ENCODE data around the gene SIPA1L3.

The SIPA1L3 gene

DNA sequence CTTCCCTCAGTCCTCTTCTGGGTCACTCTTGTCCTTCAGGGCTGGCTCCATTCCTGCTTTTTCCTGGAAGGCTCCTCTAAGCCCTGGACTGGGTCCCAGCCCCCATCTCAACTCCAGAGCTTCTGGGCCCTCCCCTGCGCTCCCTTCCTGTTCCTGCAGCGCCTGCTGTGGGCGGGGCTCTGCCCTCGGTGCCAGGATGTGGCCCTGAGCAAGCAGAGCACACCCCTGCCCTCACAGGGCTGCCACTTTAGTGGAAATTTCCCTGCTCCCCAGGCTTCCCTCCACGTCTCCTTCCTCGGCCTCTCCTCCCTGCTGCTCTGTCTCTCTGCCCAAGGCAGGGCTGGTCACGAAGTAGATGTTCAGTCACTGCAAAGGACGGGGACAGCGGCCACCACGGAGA, 288.2 kb downstream of the SIPA1L3 start:
- TF ChIP-seq MYC (IDR thresholded peaks at IDR 0.05; ENCODE audit: low read depth, low read length) (no peak), POLR2A (IDR thresholded peaks at IDR 0.05; ENCODE audit: extremely low read depth, insufficient read length) (no peak), MAX (IDR thresholded peaks at IDR 0.05; ENCODE audit: low read depth, low read length) (no peak)
- TF ChIP-seq, protein P1, sequence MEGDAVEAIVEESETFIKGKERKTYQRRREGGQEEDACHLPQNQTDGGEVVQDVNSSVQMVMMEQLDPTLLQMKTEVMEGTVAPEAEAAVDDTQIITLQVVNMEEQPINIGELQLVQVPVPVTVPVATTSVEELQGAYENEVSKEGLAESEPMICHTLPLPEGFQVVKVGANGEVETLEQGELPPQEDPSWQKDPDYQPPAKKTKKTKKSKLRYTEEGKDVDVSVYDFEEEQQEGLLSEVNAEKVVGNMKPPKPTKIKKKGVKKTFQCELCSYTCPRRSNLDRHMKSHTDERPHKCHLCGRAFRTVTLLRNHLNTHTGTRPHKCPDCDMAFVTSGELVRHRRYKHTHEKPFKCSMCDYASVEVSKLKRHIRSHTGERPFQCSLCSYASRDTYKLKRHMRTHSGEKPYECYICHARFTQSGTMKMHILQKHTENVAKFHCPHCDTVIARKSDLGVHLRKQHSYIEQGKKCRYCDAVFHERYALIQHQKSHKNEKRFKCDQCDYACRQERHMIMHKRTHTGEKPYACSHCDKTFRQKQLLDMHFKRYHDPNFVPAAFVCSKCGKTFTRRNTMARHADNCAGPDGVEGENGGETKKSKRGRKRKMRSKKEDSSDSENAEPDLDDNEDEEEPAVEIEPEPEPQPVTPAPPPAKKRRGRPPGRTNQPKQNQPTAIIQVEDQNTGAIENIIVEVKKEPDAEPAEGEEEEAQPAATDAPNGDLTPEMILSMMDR (IDR thresholded peaks at IDR 0.05; ENCODE audit: low read depth, low read length) = no peak
- no peak for DNase-seq (ENCODE audit: low read depth)
- no peak overlapping the region for H3K4me3 ChIP-seq (ENCODE audit: low read depth, low read length)

- TF ChIP-seq, protein P1 (IDR thresholded peaks at IDR 0.05; ENCODE audit: low read depth, low read length) = no peak
- TF ChIP-seq MAX (IDR thresholded peaks at IDR 0.05; ENCODE audit: low read depth, low read length) = no peak
- TF ChIP-seq POLR2A (IDR thresholded peaks at IDR 0.05; ENCODE audit: extremely low read depth, insufficient read length) = no peak
- no peak for TF ChIP-seq MYC (IDR thresholded peaks at IDR 0.05; ENCODE audit: low read depth, low read length)
- DNase-seq (ENCODE audit: low read depth) = no peak
- no peak overlapping the region for H3K4me3 ChIP-seq (ENCODE audit: low read depth, low read length)
These were observed 289.3 kb downstream of the SIPA1L3 start for GRCh38 chr19:38196245-38196837.

- no peak for TF ChIP-seq MAX (IDR thresholded peaks at IDR 0.05; ENCODE audit: low read depth, low read length)
- TF ChIP-seq MYC (IDR thresholded peaks at IDR 0.05; ENCODE audit: low read depth, low read length) = no peak
- TF ChIP-seq, protein P1 (IDR thresholded peaks at IDR 0.05; ENCODE audit: low read depth, low read length) = no peak
- TF ChIP-seq POLR2A (IDR thresholded peaks at IDR 0.05; ENCODE audit: extremely low read depth, insufficient read length) = no peak
- no peak overlapping the region for H3K4me3 ChIP-seq (ENCODE audit: low read depth, low read length)
- no peak for DNase-seq (ENCODE audit: low read depth)
These were observed 290.1 kb downstream of the SIPA1L3 start for GRCh38 chr19:38196948-38197656.

DNA sequence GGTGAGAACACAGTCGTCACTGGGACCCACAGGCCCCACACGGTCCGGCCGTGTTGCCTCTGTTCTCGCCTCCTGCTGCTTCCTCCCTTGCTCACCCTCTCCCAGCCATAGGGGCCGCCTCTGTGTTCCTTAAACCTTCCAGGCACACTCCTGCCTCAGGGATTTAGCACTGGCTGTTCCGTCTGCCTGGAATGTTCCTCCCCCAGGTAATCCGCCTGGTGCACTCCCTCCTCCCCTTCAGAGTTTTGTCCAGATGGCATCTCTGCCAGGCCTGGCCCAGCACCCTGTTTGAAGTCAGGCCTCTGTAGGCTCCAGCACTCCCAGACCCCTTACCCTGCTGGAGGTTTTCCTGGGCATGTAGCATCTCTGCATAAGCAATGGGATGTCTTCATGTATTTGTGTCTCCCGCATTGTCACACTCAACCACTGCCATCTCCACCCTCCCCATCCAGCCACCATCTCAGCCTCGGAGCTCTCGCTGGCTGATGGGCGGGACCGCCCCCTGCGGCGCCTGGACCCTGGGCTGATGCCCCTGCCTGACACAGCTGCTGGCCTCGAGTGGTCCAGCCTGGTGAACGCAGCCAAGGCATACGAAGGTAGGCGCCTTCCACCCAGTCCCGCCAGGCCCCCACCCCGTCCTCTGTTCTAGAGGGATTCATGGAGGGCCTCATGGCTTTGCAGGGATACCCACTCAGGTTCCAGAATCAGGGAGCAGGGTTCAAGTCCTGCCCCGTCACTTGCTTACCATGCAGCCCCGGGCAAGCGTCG, 291.1 kb downstream of the SIPA1L3 start:
- TF ChIP-seq MAX (IDR thresholded peaks at IDR 0.05; ENCODE audit: low read depth, low read length) (no peak), POLR2A (IDR thresholded peaks at IDR 0.05; ENCODE audit: extremely low read depth, insufficient read length) (no peak), MYC (IDR thresholded peaks at IDR 0.05; ENCODE audit: low read depth, low read length) (no peak)
- TF ChIP-seq, protein P1 (IDR thresholded peaks at IDR 0.05; ENCODE audit: low read depth, low read length) = no peak
- no peak for DNase-seq (ENCODE audit: low read depth)
- H3K4me3 ChIP-seq (ENCODE audit: low read depth, low read length) = no peak overlapping the region

DNA sequence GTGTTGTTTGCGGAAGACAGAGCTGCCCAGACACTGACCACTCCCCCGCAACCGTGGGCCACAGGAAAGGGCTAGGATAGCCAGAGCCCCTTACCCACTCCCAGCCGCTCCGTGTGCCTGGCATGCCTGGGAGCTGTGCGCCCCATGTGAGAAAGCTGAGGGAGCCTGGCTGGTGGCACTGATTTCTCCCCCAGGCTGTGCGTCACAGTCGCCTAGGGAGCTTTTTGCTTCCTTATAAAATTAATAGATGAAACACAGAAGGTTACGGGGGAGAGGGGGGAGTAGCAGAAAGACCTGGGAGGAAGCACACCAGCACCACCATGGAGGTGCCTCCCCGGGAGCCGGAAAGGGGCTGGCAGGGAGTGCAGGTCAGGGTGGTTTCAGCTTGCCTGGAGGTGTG, 292.3 kb downstream of the SIPA1L3 start:
- DNase-seq (ENCODE audit: low read depth) = no peak
- TF ChIP-seq, protein P1 (IDR thresholded peaks at IDR 0.05; ENCODE audit: low read depth, low read length) = no peak
- TF ChIP-seq POLR2A (IDR thresholded peaks at IDR 0.05; ENCODE audit: extremely low read depth, insufficient read length) (no peak), MAX (IDR thresholded peaks at IDR 0.05; ENCODE audit: low read depth, low read length) (no peak), MYC (IDR thresholded peaks at IDR 0.05; ENCODE audit: low read depth, low read length) (no peak)
- H3K4me3 ChIP-seq (ENCODE audit: low read depth, low read length) = no peak overlapping the region

Measured in NB4 (cell line).